ENCODE measurements around the gene CLCN2. TPM values are rescaled to one million over a fixed set of nuclear protein-coding genes. Genes with fewer than 3 reads are reported as not detected.

Gene CLCN2
- polyA plus RNA-seq, 2 of the 4 experiments (the other 2 are of a cell fraction), result 2.2 to 5.4 TPM

GRCh38 chr3:184354754-184355153, 6.7 kb downstream of the CLCN2 start:
- POLR2A ChIA-PET, result no interaction called here
- ATAC-seq (peak; percentile 6 to 35; a peak in 3 of 6 replicates), FAIRE-seq (no peak), DNase-seq (ENCODE audit: low read depth in 1 of 2, low spot score in 1 of 2) (no peak)
- Histone ChIP-seq H3K27ac (no peak overlapping the region), H3K4me1 (no peaks in the 10 kb centered on the region), H3K4me2 (no peak overlapping the region), H3K9me3 (no peaks in the 10 kb centered on the region), H3K4me3 (no peak overlapping the region)
- CTCF ChIA-PET, result interaction anchor here (0.6 to 3.6 kb wide), 10 partner anchors 10 to 187 kb away, joined by 3 to 23 read pairs (median 6); partner anchors contain the start of gene FAM131A
- TF ChIP-seq RAD21 (conservative IDR thresholded peaks at IDR 0.05 in 1 of 2, IDR thresholded peaks at IDR 0.05 in 1 of 2), result no peak
- TF ChIP-seq HOXB13 (CRISPR knock-in tag; IDR thresholded peaks at IDR 0.05; ENCODE audit: low read depth), result no peak
- no peak for TF ChIP-seq FOXS1 (CRISPR knock-in tag; IDR thresholded peaks at IDR 0.05)
- TF ChIP-seq ELK1 (IDR thresholded peaks at IDR 0.05; ENCODE audit: low read depth, low read length), result no peak
- TF ChIP-seq GATA3 (IDR thresholded peaks at IDR 0.05; ENCODE audit: borderline replicate concordance), result no peak
- no peak for TF ChIP-seq HMGXB4 (CRISPR knock-in tag; IDR thresholded peaks at IDR 0.05; ENCODE audit: borderline replicate concordance)
- TF ChIP-seq HDAC2 (IDR thresholded peaks at IDR 0.05), result no peak
- no peak for TF ChIP-seq CBX2 (IDR thresholded peaks at IDR 0.05; ENCODE audit: borderline replicate concordance, low read depth)
- TF ChIP-seq EHMT2 (IDR thresholded peaks at IDR 0.05; ENCODE audit: low read depth), result no peak
- no peak for TF ChIP-seq E2F6 (IDR thresholded peaks at IDR 0.05; ENCODE audit: borderline replicate concordance, low read depth)
- no peak for TF ChIP-seq RARB (CRISPR knock-in tag; IDR thresholded peaks at IDR 0.05)
- TF ChIP-seq ZNF302 (CRISPR knock-in tag; IDR thresholded peaks at IDR 0.05), result no peak
- no peak for TF ChIP-seq BHLHE40 (IDR thresholded peaks at IDR 0.05; ENCODE audit: low read depth, low read length)
- 73% methylated on average over 7 of the region's 8 CpGs for WGBS (ENCODE audit: missing lambda C conversion rate)

GRCh38 chr3:184354121-184354728, 7.2 kb downstream of the CLCN2 start:
- peak; percentile 29 to 47 for DNase-seq (ENCODE audit: low read depth in 1 of 2, low spot score in 1 of 2)
- Histone ChIP-seq H3K9me3 (no peaks in the 10 kb centered on the region), H3K4me2 (no peak overlapping the region), H3K4me1 (no peaks in the 10 kb centered on the region), H3K27ac (no peak overlapping the region), H3K4me3 (no peak overlapping the region)
- ATAC-seq, result peak; percentile 64 to 87; a peak in 5 of 6 replicates
- ChIA-PET POLR2A (no interaction called here), CTCF (interaction anchor here (0.5 to 3.6 kb wide), 19 partner anchors 8 to 461 kb away, joined by 3 to 23 read pairs (median 5); partner anchors contain the start of genes FAM131A and POLR2H)
- TF ChIP-seq MAFK (IDR thresholded peaks at IDR 0.05; ENCODE audit: partially characterized antibody), result no peak
- peak; percentile 42; the same call in 1 of the 3 replicates for TF ChIP-seq SMC3 (IDR thresholded peaks at IDR 0.05)
- no peak for TF ChIP-seq EP300 (IDR thresholded peaks at IDR 0.05)
- TF ChIP-seq TP53 (CRISPR knock-in tag; IDR thresholded peaks at IDR 0.05), result no peak
- no peak for TF ChIP-seq CEBPB (IDR thresholded peaks at IDR 0.05)
- TF ChIP-seq HDAC2 (IDR thresholded peaks at IDR 0.05), result no peak
- peak; percentile 59 for TF ChIP-seq CTCF (IDR thresholded peaks at IDR 0.05)
- TF ChIP-seq RAD21 (conservative IDR thresholded peaks at IDR 0.05 in 1 of 2, IDR thresholded peaks at IDR 0.05 in 1 of 2), result peak; percentile 18 to 23; a peak in 1 of 5 replicates
- no peak for TF ChIP-seq MYC (IDR thresholded peaks at IDR 0.05; ENCODE audit: borderline replicate concordance, low read length)
- TF ChIP-seq CHD4 (IDR thresholded peaks at IDR 0.05; ENCODE audit: borderline replicate concordance), result no peak
- TF ChIP-seq HES2 (IDR thresholded peaks at IDR 0.05), result no peak
- TF ChIP-seq SREBF2 (IDR thresholded peaks at IDR 0.05), result no peak
- TF ChIP-seq PBX3 (IDR thresholded peaks at IDR 0.05), result no peak
- FAIRE-seq, result no peak
- WGBS (ENCODE audit: missing lambda C conversion rate), result 70% methylated on average over 9 of the region's 18 CpGs

All from A549 (cell line).